K562 (cell line): Measurements from ENCODE around the gene NDUFS3. TPM values are rescaled to one million over a fixed set of nuclear protein-coding genes. Genes with fewer than 3 reads are reported as not detected.
A peak's percentile ranks its signal among the peaks of the same experiment; 100 is the strongest.

Experiments used
- AFF1 ChIP-seq, 2 experiments: fragments of 450-650 bp; IDR thresholded peaks; 2 replicates each; pipeline ENCODE4 v1.6.1; 2018; ENCODE audit warnings: mild to moderate bottlenecking in 2 of 2, low read depth in 1 of 2; ENCODE audit not compliant: partially characterized antibody in 2 of 2
- CBX8 ChIP-seq: fragments of 200-600 bp; sonication (generic); IDR thresholded peaks from 2 replicates; pipeline ENCODE4 v1.6.1; 2012; ENCODE audit warnings: borderline replicate concordance, mixed run types, low read depth, mild to moderate bottlenecking, moderate library complexity, mixed read lengths, low read length, control low read depth, inconsistent platforms; ENCODE audit not compliant: poor library complexity, severe bottlenecking; ENCODE audit errors: extremely low read depth
- CLOCK ChIP-seq: fragments of 250-450 bp; sonication (Bioruptor Pico); IDR thresholded peaks from 2 replicates; pipeline ENCODE4 v1.4.0; 2020; ENCODE audit warnings: mild to moderate bottlenecking, moderate library complexity, borderline replicate concordance
- DPF2 ChIP-seq: fragments of 450-650 bp; IDR thresholded peaks from 2 replicates; pipeline ENCODE4 v1.6.1; 2016
- HCFC1 ChIP-seq: IDR thresholded peaks from 2 replicates; pipeline ENCODE4 v1.6.1; 2012; ENCODE audit warnings: low read depth, low read length, improper control_type of control experiment
- HOMEZ ChIP-seq: fragments of 250-450 bp; sonication (Bioruptor Pico); IDR thresholded peaks from 2 replicates; pipeline ENCODE4 v1.4.0; 2020; ENCODE audit warnings: mild to moderate bottlenecking, moderate library complexity
- KLF1 ChIP-seq: fragments of 450-650 bp; IDR thresholded peaks from 2 replicates; pipeline ENCODE4 v1.6.1; 2016; ENCODE audit warnings: missing genetic modification characterization, missing compliant biosample characterization
- L3MBTL2 ChIP-seq: fragments of 450-650 bp; IDR thresholded peaks from 2 replicates; pipeline ENCODE4 v1.6.1; 2016; ENCODE audit warnings: mild to moderate bottlenecking, moderate library complexity
- MAX ChIP-seq: sonication (generic); formaldehyde crosslinking; IDR thresholded peaks from 2 replicates; pipeline ENCODE4 v1.9.0; 2022; ENCODE audit warnings: mild to moderate bottlenecking, missing genetic modification reagents
- NCOA4 ChIP-seq: fragments of 450-650 bp; IDR thresholded peaks from 2 replicates; pipeline ENCODE4 v1.6.1; 2018; ENCODE audit warnings: mild to moderate bottlenecking; ENCODE audit not compliant: partially characterized antibody
- NFE2L1 ChIP-seq: fragments of 450-650 bp; IDR thresholded peaks from 2 replicates; pipeline ENCODE4 v1.6.1; 2016; ENCODE audit warnings: missing genetic modification characterization, low read depth, mild to moderate bottlenecking, missing compliant biosample characterization, moderate library complexity, borderline replicate concordance
- PML ChIP-seq: IDR thresholded peaks from 2 replicates; pipeline ENCODE4 v1.6.1; 2012; ENCODE audit warnings: low read length, inconsistent platforms
- SUPT5H ChIP-seq: fragments of 450-650 bp; IDR thresholded peaks from 2 replicates; pipeline ENCODE4 v1.6.1; 2016
- ZMIZ1 ChIP-seq, 2 experiments: fragments of 150-350 bp in 1 of 2; IDR thresholded peaks; 2 replicates each; pipeline ENCODE4 v1.6.1; 2012 to 2016; ENCODE audit warnings: low read depth in 2 of 2, low read length in 2 of 2, mild to moderate bottlenecking in 1 of 2, moderate library complexity in 1 of 2
- polyA plus RNA-seq, 8 experiments: library from polyadenylated mRNA; depleted of rRNA in 4 of 8; stranded (reverse) in 5 of 8; unstranded in 3 of 8; fragments of >200 nt; fragmentation: Nextera tagmentation in 2 of 8; fragmentation: Illumina TruSeq in 1 of 8; extraction: Ambion mirVana in 2 of 8; extraction: Trizol in 1 of 8; gene quantifications; 2 replicates each; pipeline versions ENCODE4 v1.2.1 to v1.2.3, GENCODE V29; 2011 to 2014; ENCODE audit warnings: inconsistent platforms in 1 of 8, missing spikeins in 1 of 8
- total RNA-seq, 7 experiments: library from RNA; depleted of rRNA in 6 of 7; stranded (reverse); fragments of >200 nt in 6 of 7; fragmentation: Illumina TruSeq in 2 of 7; extraction: Trizol in 2 of 7; gene quantifications; 2 replicates each; pipeline versions ENCODE4 v1.2.1 to v1.2.3, GENCODE V29; 2011 to 2021; ENCODE audit warnings: low replicate concordance in 1 of 7

NDUFS3 gene
- total and polyA plus RNA-seq, 9 of the 15 experiments (the other 6 are each of a cell fraction or from before 2014, with no cell fraction given): 38.7 to 341 (median 194) TPM

GRCh38 chr11:47565340-47566148 is 13.3 kb upstream of the NDUFS3 start, which contains the start of gene PTPMT1 (continued):
- TF ChIP-seq AFF1 (IDR thresholded peaks at IDR 0.05; ENCODE audit: low read depth in 1 of 2, partially characterized antibody in 2 of 2) (no peak), HCFC1 (peak; percentile 62), ZMIZ1 (IDR thresholded peaks at IDR 0.05; ENCODE audit: low read depth in 2 of 2, low read length in 2 of 2) (no peak), SUPT5H (peak; percentile 77), DPF2 (no peak), CLOCK (CRISPR knock-in tag) (no peak), NCOA4 (no peak), L3MBTL2 (peak; percentile 97), HOMEZ (peak; percentile 34; the same call in 1 of the 2 replicates), CBX8 (no peak), PML (peak; percentile 50; the same call in 1 of the 2 replicates), NFE2L1 (tag) (no peak), MAX (CRISPR knock-in tag) (peak; percentile 85), KLF1 (no peak; the same call in 1 of the 2 replicates)
